GM21825 (cell line): Measurements from ENCODE around the gene DCUN1D5.
A peak's percentile ranks its signal among the peaks of the same experiment; 100 is the strongest.

ENCODE experiments used
- ATAC-seq: cut with Tn5 transposase; IDR thresholded peaks from one replicate; pipeline ENCODE4 v1.9.1; 2021; ENCODE audit warnings: mild to moderate bottlenecking, moderate library complexity; ENCODE audit not compliant: unreplicated experiment

The DCUN1D5 gene

GRCh38 chr11:103061656-103062055 is 30.3 kb downstream of the DCUN1D5 start:
- ATAC-seq = no peak

- peak; percentile 59 for ATAC-seq
These were observed 36.6 kb downstream of the DCUN1D5 start for GRCh38 chr11:103055221-103055890.

DNA sequence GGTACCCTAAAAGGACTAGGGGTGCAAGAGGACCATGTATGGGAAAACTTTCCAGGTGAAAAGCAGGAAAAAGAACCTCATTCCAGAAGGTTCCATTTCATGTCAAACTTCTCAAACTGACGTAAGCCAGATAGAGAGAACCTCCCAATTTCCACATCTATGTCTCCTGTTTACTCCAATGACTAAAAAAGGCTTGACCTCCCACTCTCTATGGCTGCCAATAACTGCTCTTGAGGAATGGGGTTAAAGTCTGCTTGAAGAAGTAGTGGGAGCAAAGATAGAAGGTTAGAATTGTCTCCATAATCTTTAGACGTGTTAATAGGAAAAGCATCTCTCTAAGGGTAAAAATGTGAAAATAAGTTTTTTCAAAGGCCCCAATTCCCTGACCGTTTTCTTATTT is 38.0 kb downstream of the DCUN1D5 start:
- no peak for ATAC-seq

DNA sequence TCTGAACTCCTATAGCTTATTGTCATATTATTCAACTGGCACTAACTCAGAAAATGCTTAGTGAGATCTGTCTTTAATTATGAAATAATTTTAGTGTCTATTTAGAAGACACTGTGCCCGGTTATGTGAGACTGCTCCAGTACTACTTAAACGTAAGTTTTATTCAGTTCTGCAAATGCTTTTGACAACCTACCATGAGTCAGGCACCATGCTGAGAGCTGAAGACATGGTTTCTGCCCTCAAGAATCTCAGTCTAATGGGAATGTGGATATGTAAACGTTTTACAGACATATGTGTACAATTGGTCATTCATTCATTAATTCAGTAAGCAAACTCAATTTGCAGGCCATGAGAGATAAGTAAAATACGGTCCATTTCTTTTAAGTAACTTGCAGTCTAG is 40.0 kb downstream of the DCUN1D5 start:
- no peak for ATAC-seq

DNA sequence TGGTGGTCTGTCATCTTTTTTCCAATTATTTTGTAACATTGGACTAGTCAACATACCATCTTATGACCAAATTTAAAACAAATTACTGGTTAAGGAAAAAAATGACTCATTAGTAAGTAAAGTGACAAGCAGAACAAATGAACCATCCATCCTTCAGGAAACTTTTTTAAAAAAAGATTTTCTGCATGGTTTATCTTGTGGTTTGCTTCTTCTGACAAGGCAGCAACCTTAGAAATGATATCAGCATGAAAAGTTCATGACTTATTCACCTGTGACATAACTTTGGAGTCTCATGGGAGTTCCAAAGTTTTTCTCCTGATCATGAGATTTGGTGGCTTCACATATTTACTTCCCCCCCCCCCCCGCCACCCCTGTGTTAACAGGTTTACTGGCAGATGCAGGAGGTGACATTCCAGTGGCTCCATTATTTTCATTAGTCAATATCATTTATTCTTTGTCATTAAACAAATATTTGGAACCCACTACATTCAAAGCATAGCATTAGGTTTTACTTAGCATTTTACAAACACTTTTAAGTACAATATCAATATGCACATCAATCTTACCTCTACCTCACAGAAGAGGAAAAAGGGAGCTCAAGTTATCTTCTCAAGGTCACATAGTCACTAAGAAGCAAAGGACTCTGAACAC is 40.7 kb downstream of the DCUN1D5 start:
- ATAC-seq = peak; percentile 51

GRCh38 chr11:103050351-103050750 is 41.6 kb downstream of the DCUN1D5 start:
- no peak for ATAC-seq

GRCh38 chr11:103047837-103048236 is 44.1 kb downstream of the DCUN1D5 start:
- no peak for ATAC-seq

DNA sequence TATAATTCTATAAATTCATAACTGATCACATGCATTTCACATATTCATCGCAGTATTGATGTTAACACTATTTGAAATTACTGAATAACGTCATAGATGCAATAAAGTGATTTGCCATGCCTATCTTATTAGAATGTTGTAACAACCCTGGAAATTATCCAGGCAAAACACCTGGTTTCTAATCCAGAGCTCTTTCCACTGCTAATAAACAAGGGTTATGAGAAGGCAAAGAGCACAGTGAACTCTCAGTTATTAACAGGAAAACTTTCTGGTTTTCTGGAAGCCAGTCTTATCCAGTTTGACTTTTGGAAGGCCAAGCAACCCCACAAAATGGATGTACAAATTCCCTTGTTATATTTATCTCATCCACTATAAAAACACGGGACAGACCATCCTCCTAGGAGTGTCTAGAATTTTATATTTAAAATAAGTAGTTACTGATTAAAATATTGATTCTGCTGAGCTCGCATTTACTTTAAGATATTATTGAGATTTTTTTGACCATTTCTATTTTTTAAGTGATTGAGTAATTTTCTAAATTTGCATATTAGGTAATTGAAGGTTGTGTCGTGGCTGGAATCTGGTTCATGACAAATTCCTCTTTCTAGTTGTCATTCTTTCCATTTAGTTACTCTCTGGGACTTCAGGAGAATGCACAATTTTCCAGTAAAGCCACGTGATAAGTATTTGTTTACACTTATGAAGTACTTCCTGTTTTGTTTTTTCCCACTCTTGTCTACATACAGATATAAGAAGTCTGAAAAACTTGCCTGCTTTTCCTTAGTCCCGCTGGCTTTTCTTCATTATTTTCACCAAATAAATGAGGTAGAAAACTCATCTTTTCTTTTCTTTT is 47.9 kb downstream of the DCUN1D5 start:
- no peak for ATAC-seq

DNA sequence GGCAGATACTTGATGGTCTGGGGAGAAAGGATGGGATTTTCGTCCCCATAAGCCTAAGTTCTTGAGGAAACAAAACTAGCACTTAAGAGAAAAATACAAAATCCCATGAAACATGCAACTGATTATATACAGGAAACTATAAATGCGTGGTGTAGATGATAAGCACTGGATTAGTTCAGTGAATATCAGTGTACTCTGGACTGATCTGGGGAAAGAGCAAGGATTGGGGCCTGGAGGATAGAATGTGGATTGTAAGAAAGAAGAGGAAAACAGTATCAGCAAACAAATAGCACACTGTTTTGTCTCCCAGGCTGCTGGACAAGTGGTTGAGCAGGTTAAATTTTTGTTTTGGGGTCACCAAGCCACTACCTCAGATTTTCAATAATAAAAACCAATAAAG is 49.8 kb downstream of the DCUN1D5 start:
- no peak for ATAC-seq

DNA sequence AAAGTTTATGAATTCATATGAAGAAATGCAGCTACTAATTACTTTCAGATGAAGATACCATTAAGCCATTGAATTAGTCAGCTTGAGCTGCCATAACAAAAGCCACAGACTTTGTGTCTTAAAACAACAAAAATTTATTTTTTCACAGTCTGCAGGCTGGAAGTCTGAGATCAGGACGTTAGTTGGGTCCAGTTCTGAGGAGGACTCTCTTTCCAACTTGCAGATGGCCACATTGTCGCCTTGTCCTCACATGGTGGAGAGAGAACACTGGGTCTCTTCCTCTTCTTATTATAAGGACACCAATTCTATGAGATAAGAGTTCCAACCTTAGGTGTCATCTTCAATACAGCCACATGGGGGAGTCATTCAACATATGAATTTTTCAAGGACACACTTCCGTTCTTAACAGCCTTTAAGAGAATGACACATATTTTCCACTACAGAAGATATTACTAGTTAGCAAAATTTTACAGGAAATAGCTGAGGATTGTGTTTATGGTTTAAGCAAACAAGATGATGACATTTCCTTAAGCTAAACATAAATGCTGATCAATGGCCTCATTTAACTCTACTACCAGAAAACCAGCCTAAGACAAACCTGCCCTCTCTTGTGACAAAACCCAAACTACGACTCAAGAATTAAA is 56.0 kb downstream of the DCUN1D5 start:
- peak; percentile 96 for ATAC-seq

- ATAC-seq = no peak
These were observed 56.7 kb downstream of the DCUN1D5 start for GRCh38 chr11:103035216-103035615.

- ATAC-seq = no peak
These were observed 60.1 kb downstream of the DCUN1D5 start for GRCh38 chr11:103031834-103032233.

DNA sequence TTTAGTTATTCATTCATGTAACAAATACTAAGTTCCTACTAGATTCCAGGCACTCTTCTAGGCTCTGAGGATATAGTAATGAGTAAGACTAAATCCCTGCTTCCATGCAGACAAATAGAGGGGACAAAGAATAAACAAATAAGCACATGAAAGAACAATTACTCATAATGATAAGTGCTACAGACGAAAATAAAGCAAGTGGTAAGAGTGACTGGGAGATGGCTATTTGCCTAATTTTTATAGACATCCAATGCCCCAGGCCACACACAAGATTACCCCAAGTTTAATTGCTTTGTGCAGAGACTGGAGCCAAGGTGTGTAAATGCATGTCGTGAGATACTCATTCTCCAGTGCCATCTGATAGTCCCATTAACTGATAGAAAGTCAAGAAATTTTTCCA is 62.6 kb downstream of the DCUN1D5 start:
- no peak for ATAC-seq

DNA sequence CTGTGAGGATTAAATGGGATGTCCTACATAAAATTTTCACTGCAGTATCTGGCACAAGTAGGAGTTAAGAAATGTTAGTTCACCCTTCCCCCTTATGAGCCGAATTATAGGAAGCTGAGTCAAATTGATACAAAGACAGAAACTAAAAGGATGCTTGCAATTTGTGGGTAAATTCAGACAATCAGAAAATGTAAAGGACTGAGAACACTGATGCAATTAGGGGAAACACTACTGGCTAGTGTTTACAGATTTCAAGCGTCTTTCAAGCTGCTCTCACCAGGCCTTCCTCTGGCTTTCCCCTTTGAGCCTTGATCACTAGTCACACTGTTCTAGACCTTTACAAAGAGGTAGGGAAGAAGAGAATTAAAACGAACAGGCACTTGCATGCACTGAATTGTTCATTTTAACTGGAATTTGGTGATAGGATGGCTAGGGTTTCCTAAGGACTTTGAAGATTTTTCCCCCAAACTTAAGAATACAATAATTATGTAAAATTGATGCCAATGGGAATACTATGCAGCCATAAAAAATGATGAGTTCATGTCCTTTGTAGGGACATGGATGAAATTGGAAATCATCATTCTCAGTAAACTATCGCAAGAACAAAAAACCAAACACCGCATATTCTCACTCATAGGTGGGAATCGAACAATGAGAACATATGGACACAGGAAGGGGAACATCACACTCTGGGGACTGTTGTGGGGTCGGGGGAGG is 63.5 kb downstream of the DCUN1D5 start:
- ATAC-seq = peak; percentile 93

DNA sequence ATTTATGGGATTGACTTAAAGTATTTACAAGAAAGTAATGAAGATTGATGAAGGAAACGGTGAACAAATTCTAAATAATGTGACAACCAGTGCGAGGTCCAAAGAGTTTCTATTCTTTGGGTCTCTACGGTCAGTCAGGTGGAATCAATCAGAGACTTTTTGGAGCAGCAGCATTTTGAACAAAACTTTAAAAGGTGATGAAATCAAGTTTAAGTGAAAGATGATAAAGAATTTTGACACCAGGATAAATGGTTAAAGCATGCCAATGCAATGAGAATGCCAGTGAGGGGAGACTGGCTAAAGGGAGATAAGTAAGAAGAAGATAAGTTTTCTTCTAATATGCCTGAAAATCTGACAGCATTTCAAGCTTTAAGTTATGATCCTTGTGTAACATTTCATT is 67.9 kb downstream of the DCUN1D5 start:
- ATAC-seq = no peak

- ATAC-seq = no peak
These were observed 75.9 kb downstream of the DCUN1D5 start for GRCh38 chr11:103016031-103016430.

- ATAC-seq = no peak
These were observed 78.5 kb downstream of the DCUN1D5 start for GRCh38 chr11:103013421-103013820.
